CD14-positive monocyte (primary cell): Measurements from ENCODE around the gene FBXL17. TPM values are rescaled to one million over a fixed set of nuclear protein-coding genes. Genes with fewer than 3 reads are reported as not detected.

Experiments used
- DNase-seq, 3 donors: peaks; one replicate each; pipeline ENCODE4 v3.0.0-alpha.2; 2011 to 2022
- H2AFZ ChIP-seq: 2 replicates; pipeline ENCODE4 v1.6.0; 2012; ENCODE audit warnings: mild to moderate bottlenecking, low read depth, low read length, inconsistent platforms; ENCODE audit not compliant: insufficient read depth, poor library complexity, severe bottlenecking
- H3K27ac ChIP-seq, 2 donors: 1 replicate in 1 of 2; 2 replicates in 1 of 2; pipeline ENCODE4 v1.5.1; 2012 to 2013; ENCODE audit warnings: low read length in 2 of 2, control low read depth in 1 of 2, inconsistent platforms in 1 of 2, low read depth in 1 of 2, mild to moderate bottlenecking in 1 of 2
- H3K27me3 ChIP-seq, 2 donors: one replicate each; pipeline versions ENCODE4 v1.6.0 to v1.6.1; 2011 to 2013; ENCODE audit warnings: low read length in 2 of 2; ENCODE audit not compliant: control insufficient read depth in 2 of 2, insufficient read depth in 2 of 2
- H3K36me3 ChIP-seq, 2 donors: replicated peaks in 1 of 2; 1 replicate in 1 of 2; 2 replicates in 1 of 2; pipeline versions ENCODE4 v1.5.1 to v1.6.1; 2012 to 2013; ENCODE audit warnings: low read length in 2 of 2, control low read depth in 1 of 2, inconsistent platforms in 1 of 2, mild to moderate bottlenecking in 1 of 2; ENCODE audit not compliant: insufficient read depth in 2 of 2, control insufficient read depth in 1 of 2
- H3K4me1 ChIP-seq, 2 donors: 1 replicate in 1 of 2; 2 replicates in 1 of 2; pipeline versions ENCODE4 v1.5.1 to v1.6.1; 2012 to 2013; ENCODE audit warnings: low read length in 2 of 2, control low read depth in 1 of 2, inconsistent platforms in 1 of 2, mild to moderate bottlenecking in 1 of 2, moderate library complexity in 1 of 2; ENCODE audit not compliant: insufficient read depth in 2 of 2, control insufficient read depth in 1 of 2
- H3K4me2 ChIP-seq: replicated peaks from 2 replicates; pipeline ENCODE3; 2012; ENCODE audit warnings: low read length, moderate library complexity, mild to moderate bottlenecking; ENCODE audit not compliant: poor library complexity, severe bottlenecking; ENCODE audit errors: extremely low read depth
- H3K4me3 ChIP-seq, 3 experiments: fragments of 200-600 bp in 1 of 3; sonication (generic) in 1 of 3; replicated peaks in 1 of 3; 1 replicate in 2 of 3; 2 replicates in 1 of 3; pipeline ENCODE4 v1.5.1; 2011 to 2013; ENCODE audit warnings: low read length in 3 of 3, mild to moderate bottlenecking in 3 of 3, control low read depth in 2 of 3, low read depth in 2 of 3, inconsistent platforms in 1 of 3, moderate library complexity in 1 of 3
- H3K79me2 ChIP-seq: 2 replicates; pipeline ENCODE4 v1.6.0; 2012; ENCODE audit warnings: mild to moderate bottlenecking, control low read depth, inconsistent platforms, low read length, moderate library complexity; ENCODE audit not compliant: insufficient read depth
- H3K9ac ChIP-seq: 2 replicates; pipeline ENCODE4 v1.6.0; 2017; ENCODE audit warnings: low read length, mild to moderate bottlenecking; ENCODE audit not compliant: insufficient read depth, poor library complexity, severe bottlenecking
- H3K9me3 ChIP-seq, 2 donors: replicated peaks in 1 of 2; 1 replicate in 1 of 2; 2 replicates in 1 of 2; pipeline versions ENCODE4 v1.5.1 to v1.6.1; 2012 to 2013; ENCODE audit warnings: low read length in 2 of 2, control low read depth in 1 of 2; ENCODE audit not compliant: control insufficient read depth in 1 of 2, insufficient read depth in 1 of 2
- H4K20me1 ChIP-seq: 2 replicates; pipeline ENCODE4 v1.6.0; 2012; ENCODE audit warnings: mild to moderate bottlenecking, low read length, control low read depth, moderate library complexity; ENCODE audit not compliant: insufficient read depth
- H3K27ac Mint-ChIP-seq, 7 donors: one replicate each; pipeline ENCODE4 v1.8.0; 2020; ENCODE audit warnings: mild to moderate bottlenecking in 7 of 7, mixed read lengths in 7 of 7, moderate library complexity in 6 of 7, inconsistent platforms in 2 of 7
- H3K27me3 Mint-ChIP-seq, 3 donors: one replicate each; pipeline ENCODE4 v1.8.0; 2021 to 2022; ENCODE audit warnings: low read depth in 3 of 3, mild to moderate bottlenecking in 3 of 3, mixed read lengths in 3 of 3, moderate library complexity in 3 of 3, inconsistent platforms in 1 of 3
- H3K36me3 Mint-ChIP-seq, 2 donors: one replicate each; pipeline ENCODE4 v1.8.0; 2020; ENCODE audit warnings: mixed read lengths in 2 of 2, inconsistent platforms in 1 of 2, mild to moderate bottlenecking in 1 of 2
- H3K4me1 Mint-ChIP-seq: one replicate; pipeline ENCODE4 v1.8.0; 2020; ENCODE audit warnings: mild to moderate bottlenecking, mixed read lengths
- H3K4me3 Mint-ChIP-seq, 2 donors: one replicate each; pipeline ENCODE4 v1.8.0; 2020; ENCODE audit warnings: mild to moderate bottlenecking in 2 of 2, mixed read lengths in 2 of 2, moderate library complexity in 1 of 2
- H3K9me3 Mint-ChIP-seq, 7 donors: one replicate each; pipeline ENCODE4 v1.8.0; 2020 to 2022; ENCODE audit warnings: mixed read lengths in 7 of 7, mild to moderate bottlenecking in 6 of 7, moderate library complexity in 6 of 7, inconsistent platforms in 2 of 7
- CTCF ChIP-seq: fragments of 200-600 bp; IDR thresholded peaks from one replicate; pipeline ENCODE4 v1.8.0; 2022; ENCODE audit warnings: antibody characterized with exemption, mild to moderate bottlenecking
- WGBS: methylation state at CpG from one replicate; pipeline ENCODE4 v1.1.5; 2013; ENCODE audit warnings: missing lambda C conversion rate; ENCODE audit not compliant: insufficient coverage; 5-methylcytosine and 5-hydroxymethylcytosine counted together
- intact Hi-C, 2 donors: fragments of 100-400 bp; cut with micrococcal nuclease; formaldehyde crosslinking; loops; one replicate each; pipeline versions ENCODE4 v1.15.0 to v1.15.1; 2023
- polyA plus RNA-seq, 3 donors: library from polyadenylated mRNA; depleted of rRNA in 1 of 3; unstranded in 2 of 3; stranded (reverse) in 1 of 3; fragments of 300-500 nt in 2 of 3; fragments of >200 nt in 1 of 3; fragmentation: Illumina TruSeq in 2 of 3; gene quantifications; 1 replicate in 2 of 3; 2 replicates in 1 of 3; pipeline ENCODE4 v1.2.3, GENCODE V29; 2012 to 2021

The FBXL17 gene
- polyA plus RNA-seq, 3 donors, result 1.5 to 6.6 (median 2.0) TPM

GRCh38 chr5:108146222-108146621 is 235.7 kb downstream of the FBXL17 start:
- Mint-ChIP-seq H3K36me3 (peaks cover 2 to 3% of the 10 kb centered on the region in 2 donors), H3K4me3 (no peak overlapping the region), H3K4me1 (peaks cover 15% of the 10 kb centered on the region), H3K27me3 (peaks cover 0 to 3% (median 0%) of the 10 kb centered on the region in 3 donors), H3K27ac (peak overlapping the region in 3 of 7 donors; percentile 16 to 66 (median 43)), H3K9me3 (no peaks in the 10 kb centered on the region)
- DNase-seq, result no peak
- Histone ChIP-seq H4K20me1 (no peaks in the 10 kb centered on the region), H3K79me2 (no peaks in the 10 kb centered on the region), H3K4me3 (no peak overlapping the region), H2AFZ (no peak overlapping the region), H3K4me1 (peaks cover 7 to 20% of the 10 kb centered on the region in 2 donors), H3K36me3 (no peaks in the 10 kb centered on the region), H3K27me3 (no peaks in the 10 kb centered on the region), H3K4me2 (no peak overlapping the region), H3K9me3 (no peaks in the 10 kb centered on the region), H3K27ac (no peak overlapping the region), H3K9ac (no peak overlapping the region)
- TF ChIP-seq CTCF, result no peak
- intact Hi-C loops, result no loop called here
- WGBS, result 75% methylated on average over 1 of the region's 4 CpGs

- intact Hi-C loops, result no loop called here
- Mint-ChIP-seq H3K27me3 (peaks cover 0 to 3% (median 0%) of the 10 kb centered on the region in 3 donors), H3K36me3 (peaks cover 2 to 3% of the 10 kb centered on the region in 2 donors), H3K9me3 (no peaks in the 10 kb centered on the region), H3K4me3 (peak overlapping the region in 1 of 2 donors; percentile 66), H3K4me1 (peaks cover 15% of the 10 kb centered on the region), H3K27ac (peak overlapping the region; percentile 20 to 73 (median 60))
- Histone ChIP-seq H3K9ac (no peak overlapping the region), H3K27ac (peak overlapping the region in 1 of 2 donors; percentile 72), H3K4me1 (peaks cover 7 to 20% of the 10 kb centered on the region in 2 donors), H3K27me3 (no peaks in the 10 kb centered on the region), H3K4me2 (peak overlapping the region; percentile 48), H4K20me1 (no peaks in the 10 kb centered on the region), H3K36me3 (no peaks in the 10 kb centered on the region), H3K79me2 (no peaks in the 10 kb centered on the region), H3K9me3 (no peaks in the 10 kb centered on the region), H2AFZ (no peak overlapping the region), H3K4me3 (peak overlapping the region in 1 of 3 experiments; percentile 24)
- DNase-seq, result peak; percentile 2 to 20 (median 10)
- no peak for TF ChIP-seq CTCF
- no CpG with 5 or more reads among the region's 1 CpG for WGBS
These were observed 236.5 kb downstream of the FBXL17 start for GRCh38 chr5:108145351-108145750.
